ENCODE results near the gene TBC1D5.
"Not testable (repeated sequence)": the region's sequence is repeated elsewhere in the genome, so short reads cannot be mapped to it uniquely, and the experiment has no call there.

GRCh38 chr3:17693670-17693999 lies 48.8 kb downstream of the TBC1D5 start:
- TF ChIP-seq PATZ1 (CRISPR knock-in tag; IDR thresholded peaks at IDR 0.05; ENCODE audit: borderline replicate concordance); RARB (CRISPR knock-in tag; IDR thresholded peaks at IDR 0.05): not testable (repeated sequence)

Measured in SK-N-SH treated with all-trans-retinoic acid at 6 μM for 48 hours (cell line).